Upper lobe of left lung (tissue), 6 donors: Measurements from ENCODE around the gene THBS1. TPM values are rescaled to one million over a fixed set of nuclear protein-coding genes. Genes with fewer than 3 reads are reported as not detected.

Source experiments
- ATAC-seq, 2 donors: fragments of 200-7000 bp; cut with Tn5 transposase; one replicate each; pipeline ENCODE4 v1.9.1; 2022; ENCODE audit warnings: mild to moderate bottlenecking in 2 of 2, moderate library complexity in 2 of 2; ENCODE audit not compliant: low FRiP score in 2 of 2
- DNase-seq, 2 donors: peaks; one replicate each; pipeline ENCODE4 v3.0.0-alpha.2; 2019 to 2020
- H3K27ac ChIP-seq, 4 donors: fragments of 200-600 bp; sonication (generic); one replicate each; pipeline ENCODE4 v1.5.1; 2016 to 2019
- H3K27me3 ChIP-seq, 4 donors: fragments of 200-600 bp; sonication (generic); one replicate each; pipeline ENCODE4 v1.5.1; 2017 to 2019
- H3K36me3 ChIP-seq, 4 donors: fragments of 200-600 bp; sonication (generic); one replicate each; pipeline ENCODE4 v1.5.1; 2016 to 2019
- H3K4me1 ChIP-seq, 4 donors: fragments of 200-600 bp; sonication (generic); one replicate each; pipeline ENCODE4 v1.5.1; 2018 to 2019
- H3K4me3 ChIP-seq, 4 donors: fragments of 200-600 bp; sonication (generic); one replicate each; pipeline ENCODE4 v1.5.1; 2017 to 2019; ENCODE audit warnings: mild to moderate bottlenecking in 2 of 4, moderate library complexity in 1 of 4
- H3K9me3 ChIP-seq, 4 donors: fragments of 200-600 bp; sonication (generic); one replicate each; pipeline ENCODE4 v1.5.1; 2018 to 2019
- EP300 ChIP-seq, 4 donors: sonication (generic); formaldehyde crosslinking; IDR thresholded peaks; one replicate each; pipeline ENCODE4 v1.5.1; 2017; ENCODE audit warnings: antibody characterized with exemption in 4 of 4, control low read depth in 2 of 4
- POLR2A ChIP-seq, 4 donors: fragments of 450-650 bp; IDR thresholded peaks; one replicate each; pipeline ENCODE4 v1.5.1; 2016 to 2017; ENCODE audit warnings: antibody characterized with exemption in 4 of 4, mild to moderate bottlenecking in 2 of 4
- POLR2AphosphoS5 ChIP-seq, 2 donors: sonication (generic); formaldehyde crosslinking; IDR thresholded peaks; one replicate each; pipeline ENCODE4 v1.5.1; 2017; ENCODE audit warnings: antibody characterized with exemption in 2 of 2
- WGBS, 2 donors: methylation state at CpG; one replicate each; pipeline ENCODE4 v1.1.5; 2017 to 2018; 5-methylcytosine and 5-hydroxymethylcytosine counted together
- total RNA-seq, 6 donors: library from RNA; depleted of rRNA in 4 of 6; stranded (reverse); fragments of >200 nt in 4 of 6; gene quantifications; one replicate each; pipeline versions ENCODE4 v1.1.0 to v1.2.1, GENCODE V29; 2016 to 2021
- TF ChIP-seq, protein P1 (sequence below), 6 experiments: fragments of 450-650 bp in 4 of 6; fragments of 200-600 bp in 2 of 6; sonication (generic) in 2 of 6; IDR thresholded peaks; one replicate each; pipeline ENCODE4 v1.5.1; 2016 to 2019; ENCODE audit warnings: antibody characterized with exemption in 6 of 6
- donor health status: DM: no; HTN: no; CAD: no; lungs with moderate emphysema.
- donor health status: DM: no; HTN: yes; CAD: no; lungs with severe emphysema.

THBS1 gene
- total RNA-seq, 6 donors from 2014 or later = 405 to 497 (median 457) TPM

- Histone ChIP-seq H3K27ac (no peak overlapping the region), H3K9me3 (no peaks in the 10 kb centered on the region), H3K27me3 (no peaks in the 10 kb centered on the region), H3K4me3 (no peak overlapping the region), H3K36me3 (no peaks in the 10 kb centered on the region), H3K4me1 (no peaks in the 10 kb centered on the region)
- TF ChIP-seq, protein P1, sequence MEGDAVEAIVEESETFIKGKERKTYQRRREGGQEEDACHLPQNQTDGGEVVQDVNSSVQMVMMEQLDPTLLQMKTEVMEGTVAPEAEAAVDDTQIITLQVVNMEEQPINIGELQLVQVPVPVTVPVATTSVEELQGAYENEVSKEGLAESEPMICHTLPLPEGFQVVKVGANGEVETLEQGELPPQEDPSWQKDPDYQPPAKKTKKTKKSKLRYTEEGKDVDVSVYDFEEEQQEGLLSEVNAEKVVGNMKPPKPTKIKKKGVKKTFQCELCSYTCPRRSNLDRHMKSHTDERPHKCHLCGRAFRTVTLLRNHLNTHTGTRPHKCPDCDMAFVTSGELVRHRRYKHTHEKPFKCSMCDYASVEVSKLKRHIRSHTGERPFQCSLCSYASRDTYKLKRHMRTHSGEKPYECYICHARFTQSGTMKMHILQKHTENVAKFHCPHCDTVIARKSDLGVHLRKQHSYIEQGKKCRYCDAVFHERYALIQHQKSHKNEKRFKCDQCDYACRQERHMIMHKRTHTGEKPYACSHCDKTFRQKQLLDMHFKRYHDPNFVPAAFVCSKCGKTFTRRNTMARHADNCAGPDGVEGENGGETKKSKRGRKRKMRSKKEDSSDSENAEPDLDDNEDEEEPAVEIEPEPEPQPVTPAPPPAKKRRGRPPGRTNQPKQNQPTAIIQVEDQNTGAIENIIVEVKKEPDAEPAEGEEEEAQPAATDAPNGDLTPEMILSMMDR (IDR thresholded peaks at IDR 0.05) = no peak
- TF ChIP-seq EP300 (IDR thresholded peaks at IDR 0.05) = no peak
- no peak for TF ChIP-seq POLR2A (IDR thresholded peaks at IDR 0.05)
- TF ChIP-seq POLR2AphosphoS5 (IDR thresholded peaks at IDR 0.05) = no peak
- ATAC-seq (no peak), DNase-seq (no peak)
- WGBS, 2 donors = 87 to 88% methylated on average over 2 of the region's 2 CpGs
These were observed 41.4 kb upstream of the THBS1 start for GRCh38 chr15:39539466-39539865.

- TF ChIP-seq, protein P1 (IDR thresholded peaks at IDR 0.05) = no peak
- TF ChIP-seq EP300 (IDR thresholded peaks at IDR 0.05) (no peak), POLR2AphosphoS5 (IDR thresholded peaks at IDR 0.05) (no peak), POLR2A (IDR thresholded peaks at IDR 0.05) (no peak)
- DNase-seq = no peak
- no peak overlapping the region for H3K27ac ChIP-seq
- H3K27me3 ChIP-seq = no peaks in the 10 kb centered on the region
- no peaks in the 10 kb centered on the region for H3K36me3 ChIP-seq
- 86 to 93% methylated on average over 3 of the region's 3 CpGs for whole genome bisulfite sequencing, 2 donors
- ATAC-seq = no peak
- H3K9me3 ChIP-seq = peaks cover 0 to 1% (median under 1%) of the 10 kb centered on the region in 4 donors
- no peak overlapping the region for H3K4me3 ChIP-seq
- no peaks in the 10 kb centered on the region for H3K4me1 ChIP-seq
These were observed 40.8 kb upstream of the THBS1 start for GRCh38 chr15:39539973-39540558.

- peaks cover 0 to 7% (median 7%) of the 10 kb centered on the region in 4 donors for H3K9me3 ChIP-seq
- no peak for DNase-seq
- ATAC-seq = no peak
- H3K27ac ChIP-seq = no peak overlapping the region
- H3K27me3 ChIP-seq = no peaks in the 10 kb centered on the region
- H3K4me1 ChIP-seq = no peaks in the 10 kb centered on the region
- H3K36me3 ChIP-seq = no peaks in the 10 kb centered on the region
- H3K4me3 ChIP-seq = no peak overlapping the region
- 96 to 99% methylated on average over 4 of the region's 4 CpGs for WGBS, 2 donors
- TF ChIP-seq EP300 (IDR thresholded peaks at IDR 0.05) = no peak
- no peak for TF ChIP-seq POLR2AphosphoS5 (IDR thresholded peaks at IDR 0.05)
- TF ChIP-seq, protein P1 (IDR thresholded peaks at IDR 0.05) = no peak
- TF ChIP-seq POLR2A (IDR thresholded peaks at IDR 0.05) = no peak
These were observed 38.4 kb upstream of the THBS1 start for GRCh38 chr15:39542385-39543065.

- Histone ChIP-seq H3K9me3 (peaks cover 0 to 7% (median 7%) of the 10 kb centered on the region in 4 donors), H3K4me3 (no peak overlapping the region), H3K27me3 (no peaks in the 10 kb centered on the region), H3K27ac (no peak overlapping the region), H3K36me3 (no peaks in the 10 kb centered on the region), H3K4me1 (no peaks in the 10 kb centered on the region)
- DNase-seq = no peak
- ATAC-seq = no peak
- 25 to 30% methylated on average over 1 of the region's 1 CpG for WGBS, 2 donors
- TF ChIP-seq EP300 (IDR thresholded peaks at IDR 0.05) = no peak
- TF ChIP-seq POLR2A (IDR thresholded peaks at IDR 0.05) = no peak
- no peak for TF ChIP-seq POLR2AphosphoS5 (IDR thresholded peaks at IDR 0.05)
- TF ChIP-seq, protein P1 (IDR thresholded peaks at IDR 0.05) = no peak
These were observed 37.2 kb upstream of the THBS1 start for GRCh38 chr15:39543651-39544050.
